K562 (cell line): Measurements from ENCODE around the gene HPCAL1. TPM values are rescaled to one million over a fixed set of nuclear protein-coding genes. Genes with fewer than 3 reads are reported as not detected.
A peak's percentile ranks its signal among the peaks of the same experiment; 100 is the strongest.

Source experiments
- CBFA2T2 ChIP-seq: fragments of 450-650 bp; conservative IDR thresholded peaks from 2 replicates; pipeline ENCODE4 v1.6.1; 2017; ENCODE audit warnings: mild to moderate bottlenecking
- E2F5 ChIP-seq: sonication (generic); formaldehyde crosslinking; IDR thresholded peaks from 2 replicates; pipeline ENCODE4 v1.8.0; 2022; ENCODE audit warnings: mild to moderate bottlenecking, missing genetic modification reagents
- FOXP1 ChIP-seq: sonication (generic); formaldehyde crosslinking; IDR thresholded peaks from 2 replicates; pipeline ENCODE4 v1.8.0; 2022; ENCODE audit warnings: mild to moderate bottlenecking, missing genetic modification reagents
- GABPA ChIP-seq: fragments of 200-800 bp; sonication (Bioruptor generic); conservative IDR thresholded peaks from 2 replicates; pipeline ENCODE4 v1.6.1; 2016; ENCODE audit warnings: low read depth, missing genetic modification characterization, missing compliant biosample characterization
- HDAC1 ChIP-seq, 2 experiments: fragments of 450-650 bp; IDR thresholded peaks; 2 replicates each; pipeline ENCODE4 v1.6.1; 2016 to 2017; ENCODE audit warnings: inconsistent platforms in 1 of 2, mild to moderate bottlenecking in 1 of 2, moderate library complexity in 1 of 2
- HNRNPH1 ChIP-seq: fragments of 200-400 bp; formaldehyde crosslinking; optimal IDR thresholded peaks from 2 replicates; pipeline ENCODE3; 2017; ENCODE audit warnings: low read depth, mild to moderate bottlenecking, low read length, moderate library complexity
- ILF3 ChIP-seq: fragments of 450-650 bp; IDR thresholded peaks from 2 replicates; pipeline ENCODE4 v1.6.1; 2018; ENCODE audit warnings: antibody characterized with exemption, mild to moderate bottlenecking, moderate library complexity, borderline replicate concordance
- KDM2B ChIP-seq: fragments of 250-450 bp; sonication (Bioruptor Pico); IDR thresholded peaks from 2 replicates; pipeline ENCODE4 v1.8.0; 2021; ENCODE audit warnings: mild to moderate bottlenecking, moderate library complexity
- NFATC3 ChIP-seq: fragments of 450-650 bp; IDR thresholded peaks from 2 replicates; pipeline ENCODE4 v1.6.1; 2017; ENCODE audit warnings: mild to moderate bottlenecking
- RBM34 ChIP-seq: fragments of 200-400 bp; formaldehyde crosslinking; IDR thresholded peaks from 2 replicates; pipeline ENCODE4 v1.6.1; 2018; ENCODE audit warnings: low read length, borderline replicate concordance; ENCODE audit not compliant: insufficient read depth
- SIN3B ChIP-seq: fragments of 450-650 bp; IDR thresholded peaks from 2 replicates; pipeline ENCODE4 v1.6.1; 2017; ENCODE audit warnings: low read depth, mild to moderate bottlenecking, moderate library complexity
- SMARCC2 ChIP-seq: fragments of 450-650 bp; IDR thresholded peaks from 2 replicates; pipeline ENCODE4 v1.6.1; 2017; ENCODE audit warnings: antibody characterized with exemption, moderate library complexity, mild to moderate bottlenecking, low read depth
- SRSF3 ChIP-seq: fragments of 200-400 bp; formaldehyde crosslinking; IDR thresholded peaks from 2 replicates; pipeline ENCODE4 v1.6.1; 2016; ENCODE audit warnings: mild to moderate bottlenecking, low read length, moderate library complexity; ENCODE audit not compliant: insufficient read depth
- STAG1 ChIP-seq: sonication (generic); formaldehyde crosslinking; IDR thresholded peaks from 2 replicates; pipeline ENCODE4 v1.5.0; 2020; ENCODE audit warnings: missing genetic modification reagents, borderline replicate concordance
- TEAD1 ChIP-seq, 2 experiments: fragments of 450-650 bp in 1 of 2; sonication (generic) in 1 of 2; formaldehyde crosslinking; IDR thresholded peaks; 2 replicates each; pipeline versions ENCODE4 v1.4.0 to v1.8.0; 2020 to 2022; ENCODE audit warnings: mild to moderate bottlenecking in 2 of 2, missing genetic modification reagents in 1 of 2
- ZC3H4 ChIP-seq: sonication (generic); formaldehyde crosslinking; IDR thresholded peaks from 2 replicates; pipeline ENCODE4 v1.9.0; 2021; ENCODE audit warnings: missing genetic modification reagents, borderline replicate concordance
- ZKSCAN8 ChIP-seq: fragments of 200-800 bp; sonication (Bioruptor generic); IDR thresholded peaks from 2 replicates; pipeline ENCODE4 v1.6.1; 2016; ENCODE audit warnings: missing genetic modification characterization, missing compliant biosample characterization
- ZNF274 ChIP-seq: IDR thresholded peaks from 2 replicates; pipeline ENCODE4 v1.6.1; 2011; ENCODE audit warnings: low read depth, mild to moderate bottlenecking, low read length, moderate library complexity, borderline replicate concordance
- ZNF324 ChIP-seq: fragments of 250-450 bp; sonication (Bioruptor Pico); IDR thresholded peaks from 2 replicates; pipeline ENCODE4 v1.4.0; 2020; ENCODE audit warnings: mild to moderate bottlenecking
- ZNF511 ChIP-seq: sonication (generic); formaldehyde crosslinking; IDR thresholded peaks from 2 replicates; pipeline ENCODE4 v1.8.0; 2022; ENCODE audit warnings: mild to moderate bottlenecking, missing genetic modification reagents
- ZNF699 ChIP-seq: fragments of 250-450 bp; sonication (Bioruptor Pico); IDR thresholded peaks from 2 replicates; pipeline ENCODE4 v1.8.0; 2021; ENCODE audit warnings: mild to moderate bottlenecking, moderate library complexity; ENCODE audit not compliant: insufficient replicate concordance
- ZNF75A ChIP-seq: fragments of 450-650 bp; formaldehyde crosslinking; IDR thresholded peaks from 2 replicates; pipeline ENCODE4 v1.4.0; 2020; ENCODE audit warnings: mild to moderate bottlenecking
- polyA plus RNA-seq, 8 experiments: library from polyadenylated mRNA; depleted of rRNA in 4 of 8; stranded (reverse) in 5 of 8; unstranded in 3 of 8; fragments of >200 nt; fragmentation: Nextera tagmentation in 2 of 8; fragmentation: Illumina TruSeq in 1 of 8; extraction: Ambion mirVana in 2 of 8; extraction: Trizol in 1 of 8; gene quantifications; 2 replicates each; pipeline versions ENCODE4 v1.2.1 to v1.2.3, GENCODE V29; 2011 to 2014; ENCODE audit warnings: inconsistent platforms in 1 of 8, missing spikeins in 1 of 8
- total RNA-seq, 7 experiments: library from RNA; depleted of rRNA in 6 of 7; stranded (reverse); fragments of >200 nt in 6 of 7; fragmentation: Illumina TruSeq in 2 of 7; extraction: Trizol in 2 of 7; gene quantifications; 2 replicates each; pipeline versions ENCODE4 v1.2.1 to v1.2.3, GENCODE V29; 2011 to 2021; ENCODE audit warnings: low replicate concordance in 1 of 7
- TF ChIP-seq, protein P1 (sequence below): fragments of 250-450 bp; sonication (Bioruptor Pico); IDR thresholded peaks from 2 replicates; pipeline ENCODE4 v1.4.0; 2020; ENCODE audit warnings: mild to moderate bottlenecking
- TF ChIP-seq, protein P2 (sequence below): fragments of 250-450 bp; sonication (Bioruptor Pico); IDR thresholded peaks from 2 replicates; pipeline ENCODE4 v1.5.0; 2020; ENCODE audit warnings: mild to moderate bottlenecking

The HPCAL1 gene
- total and polyA plus RNA-seq, 9 of the 15 experiments (the other 6 are each of a cell fraction or from before 2014, with no cell fraction given): 2.7 to 65.5 (median 23.9) TPM

DNA sequence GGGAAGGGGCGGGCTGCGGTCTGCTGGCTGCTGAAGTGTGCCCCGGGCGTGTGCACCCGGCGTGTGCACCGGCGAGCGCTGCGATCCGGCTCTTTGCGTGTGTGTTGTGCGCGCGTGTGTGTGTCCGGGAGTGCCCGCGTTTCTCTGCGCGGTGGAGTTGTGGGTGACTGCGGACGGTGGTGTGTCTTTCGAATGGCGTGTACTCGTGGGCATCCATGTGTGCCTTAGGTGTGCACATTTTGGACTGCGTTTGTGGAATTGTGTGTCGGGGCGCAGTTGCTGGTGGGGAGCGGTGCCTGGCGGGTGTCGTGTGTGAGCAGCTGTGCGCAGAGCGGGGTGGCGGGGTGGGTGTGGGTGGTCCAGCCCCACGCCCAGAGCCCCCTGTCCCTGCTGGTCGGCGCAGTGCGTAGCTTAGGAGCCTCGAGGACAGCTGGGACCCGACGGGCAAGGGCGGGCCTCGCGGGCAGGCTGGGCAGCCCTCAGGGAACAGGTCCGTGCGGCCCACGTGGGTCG lies 533 bp downstream of the HPCAL1 start (continued):
- TF ChIP-seq SRSF3 (no peak), HDAC1 (IDR thresholded peaks at IDR 0.05) (peak in 1 of 2 experiments; percentile 51; a peak in 1 of 4 replicates), GABPA (no peak), ZNF511 (CRISPR knock-in tag) (peak; percentile 78), ZNF75A (CRISPR knock-in tag) (no peak), SIN3B (no peak), ZNF274 (no peak), ZKSCAN8 (CRISPR knock-in tag) (no peak), TEAD1 (CRISPR knock-in tag; IDR thresholded peaks at IDR 0.05) (0 out of 4 replicates have a peak, but pooled peaks of 1 of the 2 experiments have one; percentile 60), ZNF324 (CRISPR knock-in tag) (no peak), CBFA2T2 (no peak), FOXP1 (peak; percentile 61; the same call in 1 of the 2 replicates), E2F5 (CRISPR knock-in tag) (no peak), ZNF699 (CRISPR knock-in tag) (no peak), HNRNPH1 (no peak), RBM34 (no peak), ZC3H4 (CRISPR knock-in tag) (peak; percentile 71; the same call in 1 of the 2 replicates), ILF3 (no peak), STAG1 (CRISPR knock-in tag) (peak; percentile 22; the same call in 1 of the 2 replicates), KDM2B (CRISPR knock-in tag) (0 out of 2 replicates have a peak, but pooled peaks have one; percentile 4), NFATC3 (no peak), SMARCC2 (no peak)
- TF ChIP-seq, protein P1, sequence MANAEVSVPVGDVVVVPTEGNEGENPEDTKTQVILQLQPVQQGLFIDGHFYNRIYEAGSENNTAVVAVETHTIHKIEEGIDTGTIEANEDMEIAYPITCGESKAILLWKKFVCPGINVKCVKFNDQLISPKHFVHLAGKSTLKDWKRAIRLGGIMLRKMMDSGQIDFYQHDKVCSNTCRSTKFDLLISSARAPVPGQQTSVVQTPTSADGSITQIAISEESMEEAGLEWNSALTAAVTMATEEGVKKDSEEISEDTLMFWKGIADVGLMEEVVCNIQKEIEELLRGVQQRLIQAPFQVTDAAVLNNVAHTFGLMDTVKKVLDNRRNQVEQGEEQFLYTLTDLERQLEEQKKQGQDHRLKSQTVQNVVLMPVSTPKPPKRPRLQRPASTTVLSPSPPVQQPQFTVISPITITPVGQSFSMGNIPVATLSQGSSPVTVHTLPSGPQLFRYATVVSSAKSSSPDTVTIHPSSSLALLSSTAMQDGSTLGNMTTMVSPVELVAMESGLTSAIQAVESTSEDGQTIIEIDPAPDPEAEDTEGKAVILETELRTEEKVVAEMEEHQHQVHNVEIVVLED (CRISPR knock-in tag): no peak
- TF ChIP-seq, protein P2, sequence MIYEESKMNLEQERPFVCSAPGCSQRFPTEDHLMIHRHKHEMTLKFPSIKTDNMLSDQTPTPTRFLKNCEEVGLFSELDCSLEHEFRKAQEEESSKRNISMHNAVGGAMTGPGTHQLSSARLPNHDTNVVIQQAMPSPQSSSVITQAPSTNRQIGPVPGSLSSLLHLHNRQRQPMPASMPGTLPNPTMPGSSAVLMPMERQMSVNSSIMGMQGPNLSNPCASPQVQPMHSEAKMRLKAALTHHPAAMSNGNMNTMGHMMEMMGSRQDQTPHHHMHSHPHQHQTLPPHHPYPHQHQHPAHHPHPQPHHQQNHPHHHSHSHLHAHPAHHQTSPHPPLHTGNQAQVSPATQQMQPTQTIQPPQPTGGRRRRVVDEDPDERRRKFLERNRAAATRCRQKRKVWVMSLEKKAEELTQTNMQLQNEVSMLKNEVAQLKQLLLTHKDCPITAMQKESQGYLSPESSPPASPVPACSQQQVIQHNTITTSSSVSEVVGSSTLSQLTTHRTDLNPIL (CRISPR knock-in tag): no peak
